GM19397 (cell line): ENCODE results near the gene TFF3.

ENCODE experiments used
- ATAC-seq: cut with Tn5 transposase; IDR thresholded peaks from one replicate; pipeline ENCODE4 v1.9.1; 2021; ENCODE audit warnings: mild to moderate bottlenecking, moderate library complexity; ENCODE audit not compliant: unreplicated experiment

The TFF3 gene

DNA sequence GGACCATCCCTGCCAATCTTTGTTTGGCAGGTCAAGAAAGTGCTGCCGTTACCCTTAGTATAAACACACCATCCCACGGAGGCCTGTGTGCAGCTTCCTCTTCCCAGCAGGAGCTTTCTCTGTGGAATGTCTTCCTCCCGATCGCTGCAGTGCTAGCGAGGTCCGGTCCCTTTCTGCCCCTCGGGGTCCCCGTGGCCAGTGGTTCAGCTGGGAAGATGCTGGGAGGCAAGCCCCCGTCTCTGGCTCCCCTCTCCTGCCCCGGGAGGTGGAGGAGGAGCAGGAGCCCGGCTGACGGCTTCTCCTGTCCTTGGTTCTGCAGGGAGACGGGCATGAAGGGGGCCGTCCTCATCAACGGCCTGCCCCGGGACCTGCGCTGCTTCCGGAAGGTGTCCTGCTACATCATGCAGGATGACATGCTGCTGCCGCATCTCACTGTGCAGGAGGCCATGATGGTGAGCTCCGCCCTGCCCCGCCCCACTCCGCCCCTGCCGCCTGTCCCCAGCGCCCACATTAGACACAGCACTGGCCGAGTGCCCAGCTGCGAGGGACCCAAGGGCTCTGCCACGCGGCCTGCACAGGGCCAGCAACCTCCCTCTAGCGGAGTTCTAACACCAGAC, 42.1 kb downstream of the TFF3 start:
- ATAC-seq: no peak

DNA sequence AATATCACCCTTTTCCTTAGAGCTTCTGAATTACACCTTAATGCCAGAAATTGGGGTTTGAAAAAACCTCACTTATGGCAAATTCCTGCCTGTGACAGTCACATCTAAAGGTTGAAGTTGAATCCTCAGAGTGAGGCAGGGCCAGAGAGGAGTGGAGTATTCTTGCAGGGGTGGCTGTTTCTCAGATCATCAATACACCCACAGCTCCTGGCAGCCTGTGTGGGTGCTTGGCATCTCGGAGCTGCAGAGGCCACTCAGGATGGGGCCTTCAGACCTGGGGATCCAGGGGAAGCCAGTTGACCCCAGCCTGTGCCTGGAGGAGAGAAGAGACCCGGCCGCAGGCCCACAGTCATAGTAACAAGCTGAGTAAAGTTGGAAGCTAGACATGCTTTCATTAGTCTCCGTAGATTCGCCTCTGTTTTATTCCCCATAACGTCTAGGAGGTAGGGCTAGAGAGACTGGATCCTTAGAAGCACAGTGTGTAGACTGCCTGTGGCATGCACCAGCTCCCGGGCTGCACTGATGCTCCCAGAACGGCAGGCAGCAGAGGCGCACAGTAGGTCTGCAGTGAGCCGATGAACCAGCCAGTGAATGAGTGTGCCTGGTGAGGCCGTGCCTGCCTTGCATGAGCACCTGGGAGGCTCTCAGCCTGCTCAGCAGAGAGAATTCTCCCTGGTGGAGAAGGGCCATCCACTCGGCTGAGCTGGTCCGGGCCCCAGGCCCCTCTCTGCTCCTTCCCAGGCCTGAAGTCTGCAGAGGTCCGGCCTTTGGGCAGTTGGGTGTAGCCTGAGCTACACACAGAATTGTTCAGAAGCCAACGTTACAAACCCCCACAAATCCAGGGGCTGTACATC, 42.9 kb downstream of the TFF3 start:
- no peak for ATAC-seq

DNA sequence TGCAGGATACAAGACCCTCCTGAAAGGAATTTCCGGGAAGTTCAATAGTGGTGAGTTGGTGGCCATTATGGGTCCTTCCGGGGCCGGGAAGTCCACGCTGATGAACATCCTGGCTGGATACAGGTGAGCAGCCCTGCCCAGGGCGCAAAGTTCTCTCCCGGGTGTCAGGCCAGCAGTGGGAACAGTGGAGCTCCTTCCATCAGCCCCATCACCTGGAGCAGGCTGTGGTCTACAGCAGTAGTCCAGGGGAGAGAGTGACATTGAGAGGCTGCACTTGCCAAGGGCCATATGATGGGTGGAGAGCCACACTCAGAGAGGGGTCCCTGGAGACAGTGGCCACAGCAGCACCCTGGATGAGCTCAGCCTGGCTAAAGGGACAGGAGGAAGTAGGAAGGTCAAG, 44.1 kb downstream of the TFF3 start:
- no peak for ATAC-seq

DNA sequence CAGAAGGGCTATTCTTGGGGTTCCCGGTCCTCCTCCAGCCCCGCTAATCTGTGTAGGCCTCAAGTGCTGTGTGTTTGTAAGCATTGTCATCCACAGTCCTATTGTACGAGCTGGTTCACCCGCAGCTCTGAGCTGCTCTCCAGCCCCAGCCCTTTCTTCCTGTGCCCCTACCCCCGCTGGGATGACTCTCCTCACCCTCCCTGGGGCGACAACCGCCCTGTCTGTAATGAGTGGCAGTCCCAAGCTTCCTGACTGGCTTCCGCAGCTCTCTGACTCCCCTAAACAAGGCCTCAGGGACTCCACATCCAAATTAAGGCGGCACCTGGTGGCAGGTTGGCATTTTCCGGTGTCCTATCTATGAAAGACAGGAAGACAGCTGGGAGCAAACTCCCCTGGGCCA, 45.8 kb downstream of the TFF3 start:
- ATAC-seq: no peak

DNA sequence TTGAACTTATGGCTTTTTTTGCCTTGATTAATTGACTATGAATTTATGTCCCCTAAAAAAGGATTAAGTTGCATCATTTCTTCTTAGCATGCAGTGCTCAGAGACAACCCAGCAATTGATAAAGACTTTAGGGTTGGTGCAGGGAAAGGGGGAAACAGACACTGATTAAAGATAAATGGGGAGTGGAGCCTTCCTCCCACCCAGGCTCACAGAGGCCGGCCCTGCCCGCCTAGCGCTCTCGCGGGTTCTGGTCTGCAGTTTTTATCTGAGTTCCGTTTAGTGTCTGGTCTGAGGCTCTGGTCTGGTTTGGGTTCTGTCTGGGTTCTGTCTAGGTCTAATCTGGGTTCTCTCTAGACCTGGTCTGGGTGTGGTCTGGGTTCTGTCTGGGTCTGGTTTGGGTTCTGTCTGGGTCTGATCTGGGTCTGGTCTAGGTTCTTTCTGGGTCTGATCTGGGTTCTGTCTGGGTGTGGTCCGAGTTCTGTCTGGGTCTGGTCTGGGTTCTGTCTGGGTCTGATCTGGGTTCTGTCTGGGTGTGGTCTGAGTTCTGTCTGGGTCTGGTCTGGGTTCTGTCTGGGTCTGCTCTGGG, 48.1 kb downstream of the TFF3 start:
- no peak for ATAC-seq

DNA sequence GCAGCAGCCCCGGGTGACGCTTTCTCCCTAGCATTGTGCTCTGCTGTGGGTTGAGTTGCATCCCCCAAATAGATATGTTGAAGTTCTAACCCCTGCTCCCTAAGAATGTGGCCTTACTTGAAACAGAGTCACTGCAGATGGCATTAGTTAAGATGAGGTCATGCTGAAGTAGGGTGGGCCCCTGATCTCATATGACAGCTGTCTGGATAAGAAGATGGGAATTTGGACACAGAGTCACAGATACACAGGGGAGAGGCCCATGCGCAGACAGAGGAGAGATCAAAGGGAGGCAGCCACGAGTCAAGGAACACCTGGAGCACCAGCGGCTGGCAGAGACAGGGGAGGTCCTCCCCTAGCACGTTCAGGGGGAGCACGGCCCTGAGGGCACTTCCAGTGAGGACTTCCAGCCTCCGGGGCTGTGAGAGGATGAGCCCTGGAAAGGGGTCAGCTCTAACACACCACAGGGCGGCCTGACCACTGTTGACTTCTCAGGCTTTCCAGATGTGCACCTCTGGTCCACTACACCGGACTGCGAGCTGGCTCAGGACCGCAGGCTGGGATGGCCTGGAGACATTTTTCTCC, 49.9 kb downstream of the TFF3 start:
- ATAC-seq: no peak

DNA sequence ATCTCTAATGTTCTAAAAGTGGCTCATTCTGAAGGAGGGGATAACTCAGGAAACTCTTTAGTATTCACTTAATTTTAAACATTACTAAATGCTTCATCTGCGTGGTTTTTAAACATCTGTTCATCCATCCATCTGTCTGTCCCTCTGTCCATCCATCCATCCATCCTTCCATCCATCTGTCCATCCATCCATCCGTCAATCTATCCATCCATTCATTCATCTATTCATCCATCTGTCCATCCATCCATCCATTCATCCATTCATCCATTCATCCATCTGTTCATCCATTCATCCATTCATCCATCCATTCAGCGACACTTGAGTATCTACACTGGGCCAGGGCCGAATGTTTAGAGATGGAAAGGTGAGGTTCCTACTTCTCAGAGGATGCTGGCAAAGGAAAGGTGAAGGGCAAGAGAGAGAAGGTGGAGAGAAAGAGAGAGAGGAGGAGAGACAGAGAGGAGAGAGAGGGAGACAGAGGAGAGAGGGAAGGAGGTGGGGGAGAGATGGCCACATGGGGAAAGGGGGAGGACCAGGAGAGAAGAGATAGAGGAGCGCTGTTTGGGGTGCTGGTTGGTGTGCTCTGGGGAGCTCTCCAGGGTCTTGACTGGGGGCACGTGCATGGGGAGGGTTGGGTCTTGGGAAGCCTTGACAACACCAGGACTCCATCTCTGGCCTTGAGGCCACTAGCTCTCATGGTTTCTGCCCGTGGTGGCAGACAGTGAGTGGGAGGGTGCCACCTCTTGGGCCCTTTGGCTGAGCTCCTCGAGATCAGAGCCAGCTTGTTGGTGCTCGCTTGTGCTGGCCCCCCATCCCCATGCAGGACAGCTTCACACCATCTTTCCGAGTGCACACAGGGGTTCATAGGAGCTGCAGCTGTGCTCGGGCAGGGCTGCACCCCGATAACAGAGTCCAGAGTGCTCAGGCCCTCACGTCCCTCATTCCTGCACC, 50.7 kb downstream of the TFF3 start:
- no peak for ATAC-seq

DNA sequence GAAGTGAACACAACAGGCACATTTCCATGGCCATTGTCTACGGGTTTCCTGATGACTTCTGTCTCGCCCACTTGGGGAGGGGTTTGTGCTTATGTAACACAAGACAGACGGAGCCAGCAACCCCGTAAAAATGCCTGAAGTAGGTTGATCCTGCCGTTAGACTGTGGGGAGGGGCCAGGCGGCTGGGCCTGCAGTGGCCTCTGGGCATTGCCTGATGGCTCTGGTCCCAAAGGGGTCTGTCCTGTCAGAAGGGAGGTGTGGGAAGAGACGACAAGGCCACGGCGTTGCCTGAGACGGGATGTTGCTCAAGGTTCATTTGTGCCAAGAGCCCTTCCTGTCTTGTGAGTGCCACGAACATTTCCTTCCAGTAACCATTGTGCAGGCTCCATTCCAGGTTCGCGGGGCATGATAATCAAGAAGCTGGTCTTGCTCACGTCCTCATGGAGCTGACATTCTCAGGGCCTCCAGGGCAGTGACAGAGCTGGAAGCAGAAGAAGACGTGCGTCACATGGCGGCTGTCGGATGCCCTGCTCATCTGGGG, 51.5 kb downstream of the TFF3 start:
- ATAC-seq: no peak

DNA sequence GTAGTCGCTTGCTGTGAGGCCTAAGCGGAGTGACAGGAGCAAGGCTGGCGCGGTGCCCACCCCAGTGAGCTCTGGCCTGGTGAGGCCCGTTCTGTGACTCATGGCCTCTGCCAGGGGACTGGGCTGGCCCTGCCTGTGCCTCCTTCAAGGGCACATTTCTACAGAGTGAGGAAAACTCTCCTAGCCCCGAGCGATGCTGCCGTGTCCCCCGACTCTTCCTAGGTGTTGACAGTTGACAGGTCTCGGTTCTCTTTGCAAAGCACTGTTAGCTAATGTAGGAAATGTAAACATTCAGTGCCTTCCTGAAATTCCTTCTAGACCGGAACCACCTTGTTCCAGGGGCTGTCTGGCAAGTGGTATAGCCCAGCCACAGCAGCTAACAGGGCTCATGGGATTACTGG, 52.4 kb downstream of the TFF3 start:
- ATAC-seq: no peak

DNA sequence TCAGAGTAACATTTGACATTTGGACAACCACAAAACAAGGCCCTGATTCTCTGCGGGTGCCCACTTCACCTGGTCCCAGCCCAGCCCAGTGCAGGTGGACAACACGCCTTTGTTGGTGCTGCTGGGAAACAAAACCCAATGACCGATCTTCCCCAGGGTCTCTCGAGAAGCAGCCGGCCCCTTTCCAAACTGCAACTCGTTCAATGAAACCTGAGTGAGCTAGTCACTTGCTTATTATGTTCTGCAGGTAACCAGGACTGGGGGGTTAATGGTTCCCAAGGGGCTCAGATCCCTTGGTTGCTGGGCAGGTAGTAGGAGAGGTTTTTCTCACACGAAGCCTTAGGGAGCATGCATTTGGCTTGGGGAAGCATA, 53.4 kb downstream of the TFF3 start:
- ATAC-seq: no peak
